DND-41 (cell line): ENCODE results near the gene ABCA2.

ENCODE experiments used
- ATAC-seq: fragments of 200-7000 bp; cut with Tn5 transposase; 3 replicates; pipeline ENCODE4 v1.9.1; 2021; ENCODE audit warnings: low read depth; ENCODE audit not compliant: insufficient read depth
- DNase-seq: peaks from one replicate; pipeline ENCODE4 v3.0.0-alpha.2; 2020
- H2AFZ ChIP-seq: 2 replicates; pipeline ENCODE4 v1.6.0; 2012; ENCODE audit warnings: low read depth, low read length
- H3K27ac ChIP-seq: 2 replicates; pipeline ENCODE4 v1.5.1; 2012; ENCODE audit warnings: low read length, inconsistent platforms
- H3K27me3 ChIP-seq: fragments of 200-600 bp; sonication (generic); 2 replicates; pipeline ENCODE4 v1.6.0; 2012; ENCODE audit warnings: low read length, mild to moderate bottlenecking, inconsistent platforms; ENCODE audit not compliant: insufficient read depth, poor library complexity
- H3K36me3 ChIP-seq: 2 replicates; pipeline ENCODE4 v1.5.1; 2012; ENCODE audit warnings: low read length, inconsistent platforms; ENCODE audit not compliant: insufficient read depth
- H3K4me1 ChIP-seq: 2 replicates; pipeline ENCODE4 v1.5.1; 2012; ENCODE audit warnings: mild to moderate bottlenecking, low read length; ENCODE audit not compliant: insufficient read depth
- H3K4me2 ChIP-seq: 2 replicates; pipeline ENCODE4 v1.6.0; 2012; ENCODE audit warnings: mild to moderate bottlenecking, moderate library complexity, low read length, inconsistent platforms; ENCODE audit not compliant: insufficient read depth
- H3K4me3 ChIP-seq, 2 experiments: fragments of 200-600 bp in 1 of 2; shearing (Covaris generic) in 1 of 2; 2 replicates each; pipeline ENCODE4 v1.5.1; 2012 to 2016; ENCODE audit warnings: inconsistent platforms in 2 of 2, low read length in 2 of 2, mild to moderate bottlenecking in 2 of 2, low read depth in 1 of 2, moderate library complexity in 1 of 2
- H3K79me2 ChIP-seq: 2 replicates; pipeline ENCODE4 v1.6.0; 2012; ENCODE audit warnings: low read length, inconsistent platforms; ENCODE audit not compliant: insufficient read depth
- H3K9ac ChIP-seq: 2 replicates; pipeline ENCODE4 v1.6.0; 2012; ENCODE audit warnings: low read depth, mild to moderate bottlenecking, inconsistent platforms, low read length, moderate library complexity
- H3K9me3 ChIP-seq: 2 replicates; pipeline ENCODE4 v1.5.1; 2012; ENCODE audit warnings: low read length, moderate library complexity, mild to moderate bottlenecking, inconsistent platforms; ENCODE audit not compliant: insufficient read depth, severe bottlenecking
- H4K20me1 ChIP-seq: 2 replicates; pipeline ENCODE4 v1.6.0; 2012; ENCODE audit warnings: low read length; ENCODE audit not compliant: insufficient read depth
- EZH2 ChIP-seq: IDR thresholded peaks from 3 replicates; pipeline ENCODE4 v1.6.1; 2012; ENCODE audit warnings: borderline replicate concordance, low read depth, mild to moderate bottlenecking, moderate library complexity, low read length, inconsistent platforms; ENCODE audit not compliant: severe bottlenecking
- TF ChIP-seq, protein P1 (sequence below): IDR thresholded peaks from 2 replicates; pipeline ENCODE4 v1.5.1; 2012; ENCODE audit warnings: borderline replicate concordance, low read length, moderate library complexity, mild to moderate bottlenecking; ENCODE audit not compliant: poor library complexity, severe bottlenecking; ENCODE audit errors: extremely low read depth

ABCA2 gene

DNA sequence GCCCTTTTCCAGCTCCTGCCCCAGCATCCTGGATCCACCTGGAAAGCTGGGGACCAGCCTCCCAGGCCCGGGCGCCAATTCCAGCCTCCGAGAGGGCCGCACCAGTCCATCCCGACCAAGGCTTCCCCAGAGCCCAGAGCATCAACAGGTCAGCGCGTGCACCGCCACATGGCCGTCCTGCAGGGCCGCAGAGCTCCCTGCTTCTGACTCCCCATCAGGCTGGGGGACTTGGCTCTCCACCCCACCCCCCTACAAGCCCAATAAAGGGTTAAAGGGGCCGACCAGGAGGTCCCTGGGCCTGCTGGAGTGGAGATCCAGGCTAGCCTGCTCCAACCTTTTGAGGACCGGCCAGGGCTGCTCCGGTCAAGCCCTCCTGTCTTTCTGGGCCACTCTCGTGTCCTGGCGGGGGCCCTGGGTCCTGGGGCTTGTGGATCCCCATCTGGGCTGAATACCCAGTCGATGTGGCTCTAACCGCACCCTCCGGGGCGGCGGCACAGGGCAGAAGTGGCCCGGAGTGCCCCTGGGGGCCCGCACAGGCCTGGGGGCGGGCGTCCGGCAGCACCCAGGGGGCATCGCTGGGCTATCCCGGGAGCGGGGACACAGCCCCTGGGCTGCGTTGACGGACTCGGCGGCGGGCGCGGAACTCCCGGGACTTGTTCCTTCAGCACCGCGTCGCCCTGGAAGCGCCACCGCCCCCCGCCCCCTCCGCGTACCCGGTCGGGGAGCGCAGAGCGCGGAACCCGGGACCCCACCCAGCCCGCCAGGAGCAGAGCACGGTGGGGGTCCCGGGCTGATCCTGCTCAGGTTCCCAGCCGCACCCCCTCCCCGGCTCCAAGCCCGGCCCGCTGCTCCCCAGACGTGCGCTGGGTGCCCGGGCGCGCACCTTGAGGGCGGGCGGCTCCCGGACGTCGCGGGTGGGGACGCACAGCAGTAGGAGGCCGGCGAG is 25.2 kb upstream of the ABCA2 start:
- no peak overlapping the region for H3K27ac ChIP-seq
- no peak for DNase-seq

DNA sequence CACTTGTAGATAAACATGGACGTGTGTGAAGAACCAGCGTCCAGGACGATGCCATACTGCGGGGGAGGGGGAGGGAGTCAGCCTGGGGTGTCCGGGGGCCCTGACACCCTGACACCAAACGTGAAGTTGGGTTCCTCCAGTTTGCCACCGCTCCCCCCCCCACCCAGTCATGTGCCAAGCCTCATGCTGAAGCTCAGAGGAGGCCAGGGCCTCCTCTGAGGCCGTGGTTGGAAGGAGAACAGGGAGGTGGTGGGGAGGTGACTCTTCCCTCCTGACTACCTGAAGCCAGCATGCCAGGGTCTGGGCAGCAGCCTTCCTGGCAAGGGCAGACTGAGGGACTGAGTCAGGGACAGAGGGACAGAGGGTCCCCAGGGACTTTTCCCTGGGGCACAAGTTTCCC is 24.3 kb upstream of the ABCA2 start:
- Histone ChIP-seq H4K20me1 (peaks cover 7% of the 10 kb centered on the region), H3K36me3 (no peaks in the 10 kb centered on the region), H3K79me2 (no peaks in the 10 kb centered on the region), H2AFZ (no peak overlapping the region), H3K27me3 (peaks cover 13% of the 10 kb centered on the region), H3K4me1 (no peaks in the 10 kb centered on the region), H3K9ac (no peak overlapping the region), H3K27ac (no peak overlapping the region), H3K9me3 (no peaks in the 10 kb centered on the region), H3K4me3 (no peak overlapping the region), H3K4me2 (no peak overlapping the region)
- DNase-seq (no peak), ATAC-seq (no peak)
- TF ChIP-seq, protein P1, sequence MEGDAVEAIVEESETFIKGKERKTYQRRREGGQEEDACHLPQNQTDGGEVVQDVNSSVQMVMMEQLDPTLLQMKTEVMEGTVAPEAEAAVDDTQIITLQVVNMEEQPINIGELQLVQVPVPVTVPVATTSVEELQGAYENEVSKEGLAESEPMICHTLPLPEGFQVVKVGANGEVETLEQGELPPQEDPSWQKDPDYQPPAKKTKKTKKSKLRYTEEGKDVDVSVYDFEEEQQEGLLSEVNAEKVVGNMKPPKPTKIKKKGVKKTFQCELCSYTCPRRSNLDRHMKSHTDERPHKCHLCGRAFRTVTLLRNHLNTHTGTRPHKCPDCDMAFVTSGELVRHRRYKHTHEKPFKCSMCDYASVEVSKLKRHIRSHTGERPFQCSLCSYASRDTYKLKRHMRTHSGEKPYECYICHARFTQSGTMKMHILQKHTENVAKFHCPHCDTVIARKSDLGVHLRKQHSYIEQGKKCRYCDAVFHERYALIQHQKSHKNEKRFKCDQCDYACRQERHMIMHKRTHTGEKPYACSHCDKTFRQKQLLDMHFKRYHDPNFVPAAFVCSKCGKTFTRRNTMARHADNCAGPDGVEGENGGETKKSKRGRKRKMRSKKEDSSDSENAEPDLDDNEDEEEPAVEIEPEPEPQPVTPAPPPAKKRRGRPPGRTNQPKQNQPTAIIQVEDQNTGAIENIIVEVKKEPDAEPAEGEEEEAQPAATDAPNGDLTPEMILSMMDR = no peak

More for the DNA sequence above, 25.2 kb upstream of the ABCA2 start:
- Histone ChIP-seq H3K36me3 (no peaks in the 10 kb centered on the region), H3K4me1 (no peaks in the 10 kb centered on the region), H3K79me2 (no peaks in the 10 kb centered on the region), H3K9ac (no peak overlapping the region), H3K27me3 (peaks cover 13% of the 10 kb centered on the region), H3K9me3 (no peaks in the 10 kb centered on the region), H3K4me2 (no peak overlapping the region), H2AFZ (no peak overlapping the region), H4K20me1 (peaks cover 7% of the 10 kb centered on the region), H3K4me3 (no peak overlapping the region)
- TF ChIP-seq, protein P1 = no peak
- TF ChIP-seq EZH2 = no peak
- ATAC-seq = no peak

- no peak overlapping the region for H3K9ac ChIP-seq
- no peak for ATAC-seq
Observed at GRCh38 chr9:137051145-137051724, 23.2 kb upstream of the ABCA2 start.

GRCh38 chr9:137050570-137050969 is 22.5 kb upstream of the ABCA2 start:
- Histone ChIP-seq H3K27me3 (peaks cover 21% of the 10 kb centered on the region), H3K4me3 (no peak overlapping the region), H3K27ac (no peak overlapping the region), H3K9ac (no peak overlapping the region), H4K20me1 (peaks cover 12% of the 10 kb centered on the region), H3K79me2 (no peaks in the 10 kb centered on the region), H3K9me3 (no peaks in the 10 kb centered on the region), H3K4me1 (no peaks in the 10 kb centered on the region), H2AFZ (no peak overlapping the region), H3K36me3 (no peaks in the 10 kb centered on the region), H3K4me2 (no peak overlapping the region)
- TF ChIP-seq, protein P1 = no peak
- no peak for ATAC-seq
- DNase-seq = no peak

More at GRCh38 chr9:137051145-137051724, 23.2 kb upstream of the ABCA2 start:
- DNase-seq = no peak
- peaks cover 7% of the 10 kb centered on the region for H4K20me1 ChIP-seq
- H3K9me3 ChIP-seq = no peaks in the 10 kb centered on the region
- H2AFZ ChIP-seq = no peak overlapping the region
- H3K4me3 ChIP-seq = no peak overlapping the region
- no peak overlapping the region for H3K4me2 ChIP-seq
- no peaks in the 10 kb centered on the region for H3K36me3 ChIP-seq
- H3K79me2 ChIP-seq = no peaks in the 10 kb centered on the region
- no peak for TF ChIP-seq EZH2
- peaks cover 16% of the 10 kb centered on the region for H3K27me3 ChIP-seq
- no peak overlapping the region for H3K27ac ChIP-seq
- H3K4me1 ChIP-seq = no peaks in the 10 kb centered on the region
